SK-N-MC (cell line): ENCODE measurements around the gene CPNE5.
"Not testable (repeated sequence)": the region's sequence is repeated elsewhere in the genome, so short reads cannot be mapped to it uniquely, and the experiment has no call there.

Experiments used
- EZH2 ChIP-seq: fragments of 200-600 bp; sonication (generic); IDR thresholded peaks from one replicate; pipeline ENCODE4 v1.6.1; 2017; ENCODE audit warnings: antibody characterized with exemption
- POLR2AphosphoS5 ChIP-seq: IDR thresholded peaks from 2 replicates; pipeline ENCODE4 v1.6.1; 2012; ENCODE audit warnings: mild to moderate bottlenecking, low read depth, low read length, borderline replicate concordance

- not testable (repeated sequence) for TF ChIP-seq EZH2, POLR2AphosphoS5
Observed at GRCh38 chr6:36704961-36705577, 134.2 kb downstream of the CPNE5 start.
